22Rv1 (cell line): ENCODE data around the gene JPT2.

ENCODE experiments used
- ZFX ChIP-seq: fragments of 450-650 bp; IDR thresholded peaks from 2 replicates; pipeline ENCODE4 v1.6.1; 2017; ENCODE audit warnings: antibody characterized with exemption, borderline replicate concordance
- TF ChIP-seq, protein P1 (sequence below): fragments of 450-650 bp; IDR thresholded peaks from 2 replicates; pipeline ENCODE4 v1.5.1; 2017; ENCODE audit warnings: mild to moderate bottlenecking

DNA sequence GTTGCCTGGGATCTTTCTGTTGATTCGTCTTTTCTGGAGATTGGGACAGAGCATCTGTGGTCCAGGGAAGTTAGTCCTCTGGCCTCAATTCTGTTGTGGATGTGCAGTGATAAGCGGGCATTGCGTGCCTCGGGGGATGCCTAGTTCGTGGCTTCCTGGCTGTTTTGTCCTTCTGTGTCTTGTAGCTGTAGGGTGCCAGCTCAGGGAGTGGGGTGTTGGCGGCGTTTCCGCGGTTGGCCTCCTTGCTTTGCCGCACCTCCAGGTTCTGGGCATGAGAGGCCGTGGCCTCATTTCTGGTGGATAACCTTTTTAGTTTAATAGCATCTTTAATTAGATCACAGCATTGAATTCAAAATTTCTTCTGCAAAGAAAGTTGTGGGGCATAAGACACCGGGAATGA lies 1.4 kb upstream of the JPT2 start:
- TF ChIP-seq, protein P1, sequence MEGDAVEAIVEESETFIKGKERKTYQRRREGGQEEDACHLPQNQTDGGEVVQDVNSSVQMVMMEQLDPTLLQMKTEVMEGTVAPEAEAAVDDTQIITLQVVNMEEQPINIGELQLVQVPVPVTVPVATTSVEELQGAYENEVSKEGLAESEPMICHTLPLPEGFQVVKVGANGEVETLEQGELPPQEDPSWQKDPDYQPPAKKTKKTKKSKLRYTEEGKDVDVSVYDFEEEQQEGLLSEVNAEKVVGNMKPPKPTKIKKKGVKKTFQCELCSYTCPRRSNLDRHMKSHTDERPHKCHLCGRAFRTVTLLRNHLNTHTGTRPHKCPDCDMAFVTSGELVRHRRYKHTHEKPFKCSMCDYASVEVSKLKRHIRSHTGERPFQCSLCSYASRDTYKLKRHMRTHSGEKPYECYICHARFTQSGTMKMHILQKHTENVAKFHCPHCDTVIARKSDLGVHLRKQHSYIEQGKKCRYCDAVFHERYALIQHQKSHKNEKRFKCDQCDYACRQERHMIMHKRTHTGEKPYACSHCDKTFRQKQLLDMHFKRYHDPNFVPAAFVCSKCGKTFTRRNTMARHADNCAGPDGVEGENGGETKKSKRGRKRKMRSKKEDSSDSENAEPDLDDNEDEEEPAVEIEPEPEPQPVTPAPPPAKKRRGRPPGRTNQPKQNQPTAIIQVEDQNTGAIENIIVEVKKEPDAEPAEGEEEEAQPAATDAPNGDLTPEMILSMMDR, result no peak
- TF ChIP-seq ZFX, result no peak
